Stomach smooth muscle (tissue), 2 donors: ENCODE data around the gene VDAC1.

Source experiments
- H3K27ac ChIP-seq: one replicate; pipeline ENCODE4 v1.7.0; 2013; ENCODE audit warnings: mild to moderate bottlenecking, low read length, inconsistent platforms
- H3K27me3 ChIP-seq, 2 donors: one replicate each; pipeline ENCODE4 v1.7.0; 2013; ENCODE audit warnings: low read length in 2 of 2; ENCODE audit not compliant: insufficient read depth in 2 of 2, control insufficient read depth in 1 of 2
- H3K36me3 ChIP-seq, 2 donors: one replicate each; pipeline ENCODE4 v1.7.0; 2013; ENCODE audit warnings: low read length in 2 of 2; ENCODE audit not compliant: control insufficient read depth in 2 of 2, insufficient read depth in 2 of 2
- H3K4me1 ChIP-seq: one replicate; pipeline ENCODE4 v1.7.0; 2013; ENCODE audit warnings: low read length; ENCODE audit not compliant: control insufficient read depth, insufficient read depth
- H3K4me3 ChIP-seq, 2 donors: one replicate each; pipeline ENCODE4 v1.7.0; 2013; ENCODE audit warnings: low read length in 2 of 2
- H3K9ac ChIP-seq, 2 donors: one replicate each; pipeline ENCODE4 v1.7.0; 2013; ENCODE audit warnings: low read length in 2 of 2, mild to moderate bottlenecking in 1 of 2
- H3K9me3 ChIP-seq, 2 donors: one replicate each; pipeline ENCODE4 v1.7.0; 2013; ENCODE audit warnings: low read length in 2 of 2; ENCODE audit not compliant: control insufficient read depth in 2 of 2
- donor health status: healthy.
- donor health status: Pancreatic carcinoma.

Gene VDAC1

GRCh38 chr5:133931546-133931945 lies 73.2 kb downstream of the VDAC1 start:
- no peak overlapping the region for H3K27ac ChIP-seq
- H3K9ac ChIP-seq: no peak overlapping the region
- H3K27me3 ChIP-seq: no peaks in the 10 kb centered on the region
- no peak overlapping the region for H3K4me3 ChIP-seq
- peaks cover 4% of the 10 kb centered on the region for H3K4me1 ChIP-seq
- no peaks in the 10 kb centered on the region for H3K36me3 ChIP-seq
- H3K9me3 ChIP-seq: no peaks in the 10 kb centered on the region

DNA sequence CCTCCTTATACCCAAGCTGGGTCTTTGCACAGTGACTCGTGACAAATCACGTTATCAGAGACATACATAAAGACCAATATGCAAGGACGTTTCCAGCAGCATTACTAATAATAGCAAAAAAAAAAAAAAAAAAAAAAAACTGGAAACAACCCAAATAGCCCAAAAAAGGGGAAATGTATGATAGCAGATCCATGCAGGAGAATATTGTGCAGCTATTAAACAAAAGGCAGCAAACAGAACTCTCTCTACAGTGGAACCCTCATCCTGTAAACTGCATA lies 74.0 kb downstream of the VDAC1 start:
- H3K4me1 ChIP-seq: peaks cover 4% of the 10 kb centered on the region
- H3K9ac ChIP-seq: no peak overlapping the region
- no peaks in the 10 kb centered on the region for H3K27me3 ChIP-seq
- no peak overlapping the region for H3K4me3 ChIP-seq
- H3K36me3 ChIP-seq: no peaks in the 10 kb centered on the region
- no peaks in the 10 kb centered on the region for H3K9me3 ChIP-seq
- H3K27ac ChIP-seq: no peak overlapping the region

GRCh38 chr5:133930061-133930812 lies 74.5 kb downstream of the VDAC1 start:
- no peak overlapping the region for H3K4me3 ChIP-seq
- no peak overlapping the region for H3K9ac ChIP-seq
- H3K27ac ChIP-seq: no peak overlapping the region
- H3K4me1 ChIP-seq: peaks cover 4% of the 10 kb centered on the region
- no peaks in the 10 kb centered on the region for H3K9me3 ChIP-seq
- H3K36me3 ChIP-seq: no peaks in the 10 kb centered on the region
- H3K27me3 ChIP-seq: no peaks in the 10 kb centered on the region

GRCh38 chr5:133928587-133929393 lies 76.0 kb downstream of the VDAC1 start:
- Histone ChIP-seq H3K4me1 (no peaks in the 10 kb centered on the region), H3K9me3 (no peaks in the 10 kb centered on the region), H3K4me3 (no peak overlapping the region), H3K27ac (no peak overlapping the region), H3K36me3 (no peaks in the 10 kb centered on the region), H3K9ac (no peak overlapping the region), H3K27me3 (no peaks in the 10 kb centered on the region)

- no peak overlapping the region for H3K27ac ChIP-seq
- no peaks in the 10 kb centered on the region for H3K36me3 ChIP-seq
- no peaks in the 10 kb centered on the region for H3K27me3 ChIP-seq
- no peak overlapping the region for H3K4me3 ChIP-seq
- H3K9me3 ChIP-seq: no peaks in the 10 kb centered on the region
- H3K4me1 ChIP-seq: no peaks in the 10 kb centered on the region
- no peak overlapping the region for H3K9ac ChIP-seq
Measured at GRCh38 chr5:133927300-133928180, 77.2 kb downstream of the VDAC1 start.

- no peak overlapping the region for H3K4me3 ChIP-seq
- no peaks in the 10 kb centered on the region for H3K4me1 ChIP-seq
- H3K9me3 ChIP-seq: no peaks in the 10 kb centered on the region
- no peak overlapping the region for H3K9ac ChIP-seq
- H3K36me3 ChIP-seq: no peaks in the 10 kb centered on the region
- no peak overlapping the region for H3K27ac ChIP-seq
- no peaks in the 10 kb centered on the region for H3K27me3 ChIP-seq
Measured at GRCh38 chr5:133926489-133927299, 78.1 kb downstream of the VDAC1 start.

GRCh38 chr5:133925866-133926488 lies 78.8 kb downstream of the VDAC1 start:
- no peaks in the 10 kb centered on the region for H3K4me1 ChIP-seq
- H3K36me3 ChIP-seq: no peaks in the 10 kb centered on the region
- H3K9ac ChIP-seq: no peak overlapping the region
- no peaks in the 10 kb centered on the region for H3K27me3 ChIP-seq
- no peak overlapping the region for H3K4me3 ChIP-seq
- no peak overlapping the region for H3K27ac ChIP-seq
- no peaks in the 10 kb centered on the region for H3K9me3 ChIP-seq

- H3K4me3 ChIP-seq: no peak overlapping the region
- H3K9ac ChIP-seq: no peak overlapping the region
- no peaks in the 10 kb centered on the region for H3K27me3 ChIP-seq
- H3K36me3 ChIP-seq: no peaks in the 10 kb centered on the region
- no peaks in the 10 kb centered on the region for H3K9me3 ChIP-seq
- H3K4me1 ChIP-seq: no peaks in the 10 kb centered on the region
- no peak overlapping the region for H3K27ac ChIP-seq
Measured at GRCh38 chr5:133925269-133925668, 79.5 kb downstream of the VDAC1 start.

DNA sequence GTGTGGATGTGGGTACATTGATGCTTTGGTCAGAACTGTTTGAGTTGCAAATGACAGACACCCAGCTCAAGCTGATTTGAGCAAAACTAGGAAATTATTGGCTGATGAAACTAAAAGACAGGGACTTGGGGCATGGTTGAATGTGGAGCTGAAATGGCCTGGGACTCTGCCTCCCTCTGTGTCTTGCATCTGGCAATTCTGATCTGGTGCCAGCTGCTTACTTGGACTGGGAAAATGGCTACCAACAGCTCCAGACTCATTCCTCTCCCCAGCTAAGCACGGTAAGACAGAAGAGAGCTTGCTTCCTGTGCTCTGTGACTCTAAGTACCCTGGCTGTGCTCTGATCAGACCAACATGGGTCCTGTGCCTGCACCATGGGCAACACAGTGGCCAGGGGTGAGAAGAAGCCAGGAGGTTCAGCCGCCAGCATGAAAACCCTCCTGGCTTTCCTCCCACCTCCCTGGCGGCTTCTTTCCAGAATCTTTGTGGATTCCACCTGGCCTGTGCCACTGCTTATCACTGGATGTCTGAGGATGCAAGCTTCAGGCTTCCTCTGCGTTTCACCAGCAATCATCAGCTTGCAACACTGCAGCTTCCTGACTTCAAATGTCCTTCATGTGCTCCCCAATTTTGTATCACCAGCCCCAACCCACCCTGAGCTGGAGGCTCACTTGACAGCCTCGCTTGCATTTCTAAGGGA lies 80.4 kb downstream of the VDAC1 start:
- Histone ChIP-seq H3K9ac (no peak overlapping the region), H3K9me3 (no peaks in the 10 kb centered on the region), H3K27ac (no peak overlapping the region)

More for the DNA sequence above, 80.4 kb downstream of the VDAC1 start:
- Histone ChIP-seq H3K27me3 (no peaks in the 10 kb centered on the region), H3K4me1 (no peaks in the 10 kb centered on the region), H3K4me3 (no peak overlapping the region), H3K36me3 (no peaks in the 10 kb centered on the region)
